H9 (cell line): ENCODE results near the gene SLC9A9. TPM values are rescaled to one million over a fixed set of nuclear protein-coding genes. Genes with fewer than 3 reads are reported as not detected.

Experiments used
- DNase-seq: peaks from one replicate; pipeline ENCODE4 v3.0.0-alpha.2; 2017
- H2AFZ ChIP-seq: one replicate; pipeline ENCODE4 v1.6.1; 2013; ENCODE audit warnings: mild to moderate bottlenecking, low read length, control low read depth, moderate library complexity
- H2AK5ac ChIP-seq: 2 replicates; pipeline ENCODE4 v1.6.1; 2013; ENCODE audit warnings: low read length, control low read depth, mixed read lengths; ENCODE audit not compliant: insufficient read length
- H2BK120ac ChIP-seq: one replicate; pipeline ENCODE4 v1.6.1; 2013; ENCODE audit warnings: low read depth, mild to moderate bottlenecking, low read length, control low read depth, inconsistent platforms; ENCODE audit not compliant: poor library complexity, severe bottlenecking
- H2BK12ac ChIP-seq: 2 replicates; pipeline ENCODE4 v1.6.1; 2013; ENCODE audit warnings: low read length, control low read depth, mixed read lengths, low read depth; ENCODE audit not compliant: insufficient read length
- H2BK15ac ChIP-seq: 2 replicates; pipeline ENCODE4 v1.6.1; 2013; ENCODE audit warnings: low read depth, low read length, control low read depth
- H2BK20ac ChIP-seq: one replicate; pipeline ENCODE4 v1.6.1; 2013; ENCODE audit warnings: low read depth, mild to moderate bottlenecking, low read length, control low read depth, inconsistent platforms; ENCODE audit not compliant: poor library complexity, severe bottlenecking
- H2BK5ac ChIP-seq: 2 replicates; pipeline ENCODE4 v1.6.1; 2013; ENCODE audit warnings: low read length, control low read depth, mixed read lengths; ENCODE audit not compliant: insufficient read length
- H3K14ac ChIP-seq: 2 replicates; pipeline ENCODE4 v1.6.1; 2013; ENCODE audit warnings: low read length, control low read depth; ENCODE audit not compliant: insufficient read depth
- H3K18ac ChIP-seq: 2 replicates; pipeline ENCODE4 v1.6.1; 2013; ENCODE audit warnings: low read depth, mild to moderate bottlenecking, mixed read lengths, low read length, control low read depth; ENCODE audit not compliant: insufficient read length
- H3K23ac ChIP-seq: 2 replicates; pipeline ENCODE4 v1.6.1; 2013; ENCODE audit warnings: low read length, control low read depth, mixed read lengths, low read depth; ENCODE audit not compliant: insufficient read length
- H3K23me2 ChIP-seq: 2 replicates; pipeline ENCODE4 v1.6.1; 2013; ENCODE audit warnings: low read depth, mild to moderate bottlenecking, mixed read lengths, low read length, control low read depth; ENCODE audit not compliant: insufficient read length, poor library complexity, severe bottlenecking
- H3K27ac ChIP-seq: 2 replicates; pipeline ENCODE4 v1.5.1; 2013; ENCODE audit warnings: low read length, control low read depth, mixed read lengths, low read depth; ENCODE audit not compliant: insufficient read length
- H3K27me3 ChIP-seq: 2 replicates; pipeline ENCODE4 v1.6.1; 2013; ENCODE audit warnings: low read length, control low read depth, inconsistent platforms; ENCODE audit not compliant: insufficient read depth
- H3K4ac ChIP-seq: 2 replicates; pipeline ENCODE4 v1.6.1; 2013; ENCODE audit warnings: low read depth, mild to moderate bottlenecking, control low read depth, inconsistent platforms, low read length, moderate library complexity
- H3K4me1 ChIP-seq: 2 replicates; pipeline ENCODE4 v1.6.1; 2013; ENCODE audit warnings: low read length, control low read depth, inconsistent platforms; ENCODE audit not compliant: insufficient read depth
- H3K4me2 ChIP-seq: 2 replicates; pipeline ENCODE4 v1.6.1; 2013; ENCODE audit warnings: low read length, control low read depth, mixed read lengths; ENCODE audit not compliant: insufficient read length, insufficient read depth
- H3K56ac ChIP-seq: 2 replicates; pipeline ENCODE4 v1.6.1; 2013; ENCODE audit warnings: low read depth, mild to moderate bottlenecking, mixed read lengths, low read length, control low read depth; ENCODE audit not compliant: insufficient read length
- H3K79me1 ChIP-seq: 2 replicates; pipeline ENCODE4 v1.6.1; 2013; ENCODE audit warnings: low read depth, mild to moderate bottlenecking, moderate library complexity, low read length, control low read depth, inconsistent platforms; ENCODE audit not compliant: insufficient read depth, poor library complexity, severe bottlenecking
- H3K79me2 ChIP-seq: 2 replicates; pipeline ENCODE4 v1.6.1; 2013; ENCODE audit warnings: low read length, control low read depth, inconsistent platforms; ENCODE audit not compliant: insufficient read depth
- H3K9ac ChIP-seq: 2 replicates; pipeline ENCODE4 v1.6.1; 2013; ENCODE audit warnings: low read length, control low read depth, mixed read lengths; ENCODE audit not compliant: insufficient read length; ENCODE audit errors: extremely low read depth
- H3K9me3 ChIP-seq: one replicate; pipeline ENCODE4 v1.6.1; 2013; ENCODE audit warnings: low read depth, low read length, inconsistent platforms; ENCODE audit not compliant: control insufficient read depth
- H3T11ph ChIP-seq: one replicate; pipeline ENCODE4 v1.6.1; 2013; ENCODE audit warnings: mild to moderate bottlenecking, low read length, control low read depth, inconsistent platforms
- H4K20me1 ChIP-seq: one replicate; pipeline ENCODE4 v1.6.1; 2013; ENCODE audit not compliant: control insufficient read depth, insufficient read length, insufficient read depth
- H4K5ac ChIP-seq: 2 replicates; pipeline ENCODE4 v1.6.1; 2013; ENCODE audit warnings: low read depth, mild to moderate bottlenecking, mixed read lengths, low read length, control low read depth; ENCODE audit not compliant: insufficient read length
- H4K8ac ChIP-seq: replicated peaks from 2 replicates; pipeline ENCODE4 v1.6.1; 2013; ENCODE audit warnings: low read length, control low read depth, mixed read lengths, low read depth; ENCODE audit not compliant: insufficient read length
- H4K91ac ChIP-seq: 2 replicates; pipeline ENCODE4 v1.6.1; 2013; ENCODE audit warnings: low read depth, mild to moderate bottlenecking, moderate library complexity, mixed read lengths, low read length, control low read depth; ENCODE audit not compliant: insufficient read length
- H3K27ac Mint-ChIP-seq, 3 experiments: 2 replicates in 2 of 3; 3 replicates in 1 of 3; pipeline ENCODE4 v1.8.0; 2020 to 2021; ENCODE audit warnings: mixed read lengths in 3 of 3, mild to moderate bottlenecking in 1 of 3, moderate library complexity in 1 of 3
- H3K27me3 Mint-ChIP-seq: 2 replicates; pipeline ENCODE4 v1.8.0; 2021; ENCODE audit warnings: low read depth, mild to moderate bottlenecking, moderate library complexity, mixed read lengths
- H3K36me3 Mint-ChIP-seq, 3 experiments: 2 replicates in 2 of 3; 3 replicates in 1 of 3; pipeline ENCODE4 v1.8.0; 2020 to 2021; ENCODE audit warnings: low read depth in 3 of 3, mixed read lengths in 3 of 3; ENCODE audit not compliant: insufficient read depth in 1 of 3
- H3K4me1 Mint-ChIP-seq, 2 experiments: 2 replicates each; pipeline ENCODE4 v1.8.0; 2020; ENCODE audit warnings: mixed read lengths in 2 of 2
- H3K4me3 Mint-ChIP-seq, 2 experiments: 2 replicates in 1 of 2; 3 replicates in 1 of 2; pipeline ENCODE4 v1.8.0; 2020 to 2021; ENCODE audit warnings: mild to moderate bottlenecking in 2 of 2, mixed read lengths in 2 of 2, moderate library complexity in 1 of 2
- H3K9me3 Mint-ChIP-seq, 2 experiments: 2 replicates in 1 of 2; 3 replicates in 1 of 2; pipeline ENCODE4 v1.8.0; 2020; ENCODE audit warnings: mild to moderate bottlenecking in 2 of 2, mixed read lengths in 2 of 2, moderate library complexity in 1 of 2
- CTCF ChIP-seq: fragments of 200-600 bp; sonication (generic); conservative IDR thresholded peaks from 3 replicates; pipeline ENCODE4 v1.8.0; 2021; ENCODE audit warnings: antibody characterized with exemption, mild to moderate bottlenecking
- whole genome bisulfite sequencing: extraction: QIAGEN DNeasy Blood & Tissue Kit; methylation state at CpG from one replicate; pipeline ENCODE4 v1.1.7; 2013; ENCODE audit warnings: missing lambda C conversion rate, low lambda C conversion rate, mixed read lengths; ENCODE audit not compliant: insufficient read length; ENCODE audit errors: extremely low coverage; 5-methylcytosine and 5-hydroxymethylcytosine counted together
- total RNA-seq: library from RNA; stranded (reverse); gene quantifications from 2 replicates; pipeline ENCODE4 v1.2.1, GENCODE V29; 2021

SLC9A9 gene
- total RNA-seq, 1 experiment from 2014 or later = 0.35 TPM

- Histone ChIP-seq H3T11ph (no peak overlapping the region), H2BK12ac (no peak overlapping the region), H3K23me2 (no peaks in the 10 kb centered on the region), H3K18ac (no peak overlapping the region), H3K23ac (no peak overlapping the region), H2BK120ac (no peak overlapping the region), H3K4me1 (no peaks in the 10 kb centered on the region), H4K91ac (no peak overlapping the region), H3K27ac (no peak overlapping the region), H2AFZ (no peak overlapping the region), H3K79me1 (no peaks in the 10 kb centered on the region), H4K5ac (no peak overlapping the region), H3K79me2 (no peaks in the 10 kb centered on the region), H2AK5ac (no peak overlapping the region), H3K27me3 (no peaks in the 10 kb centered on the region), H3K56ac (no peak overlapping the region), H3K4ac (no peak overlapping the region), H2BK20ac (no peak overlapping the region), H4K8ac (no peak overlapping the region), H2BK5ac (no peak overlapping the region), H3K9me3 (no peaks in the 10 kb centered on the region), H3K14ac (no peak overlapping the region), H3K4me2 (no peak overlapping the region), H2BK15ac (no peak overlapping the region), H4K20me1 (no peaks in the 10 kb centered on the region), H3K9ac (no peak overlapping the region)
- no peak for DNase-seq
- Mint-ChIP-seq H3K9me3 (no peaks in the 10 kb centered on the region), H3K27me3 (no peaks in the 10 kb centered on the region), H3K4me1 (peaks cover 8 to 11% of the 10 kb centered on the region in 2 experiments), H3K27ac (no peak overlapping the region), H3K4me3 (no peak overlapping the region), H3K36me3 (no peaks in the 10 kb centered on the region)
- TF ChIP-seq CTCF = no peak
- no CpG with 5 or more reads among the region's 2 CpGs for WGBS
These were observed 40.2 kb downstream of the SLC9A9 start for GRCh38 chr3:143808030-143808429.
